ENCODE results near the gene CCDC88B.

DNA sequence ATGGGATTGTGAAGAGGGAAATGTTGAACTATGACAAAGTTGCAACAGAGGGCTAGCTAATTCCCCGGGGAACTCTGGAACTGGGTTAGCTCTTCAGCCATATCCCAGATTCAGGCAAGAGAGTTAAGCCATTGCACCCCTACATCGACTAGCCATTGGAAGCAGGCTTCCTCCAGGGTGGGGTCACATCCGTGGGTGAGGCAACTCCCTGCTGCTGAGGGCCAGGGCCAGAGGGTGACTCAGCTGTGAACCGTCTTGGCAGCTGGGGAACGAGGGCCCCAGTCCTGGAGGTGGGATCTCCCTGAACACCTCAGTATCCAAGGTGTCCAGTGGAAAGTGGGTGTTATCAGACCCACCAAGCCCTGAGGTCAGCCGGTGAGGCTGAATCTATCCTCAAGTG, 60.1 kb downstream of the CCDC88B start:
- TF ChIP-seq EZH2phosphoT487 (IDR thresholded peaks at IDR 0.05; ENCODE audit: insufficient read depth, low read depth), result no peak
- no peak for TF ChIP-seq EZH2 (IDR thresholded peaks at IDR 0.05; ENCODE audit: insufficient read depth, poor library complexity, severe bottlenecking)
